RPMI7951 (cell line): ENCODE measurements around the gene PDGFC. TPM values are rescaled to one million over a fixed set of nuclear protein-coding genes. Genes with fewer than 3 reads are reported as not detected.

Source experiments
- DNase-seq: peaks from one replicate; pipeline ENCODE4 v3.0.0-alpha.2; 2012; ENCODE audit warnings: low read depth
- total RNA-seq: library from RNA; depleted of rRNA; stranded (reverse); fragments of >200 nt; shearing (Covaris generic); gene quantifications from 2 replicates; pipeline ENCODE4 v1.2.3, GENCODE V29; 2014

PDGFC gene
- total RNA-seq, 1 experiment from 2014 or later: 58.9 TPM

- DNase-seq: no peak
Observed at GRCh38 chr4:156782491-156782890, 189.1 kb downstream of the PDGFC start.

DNA sequence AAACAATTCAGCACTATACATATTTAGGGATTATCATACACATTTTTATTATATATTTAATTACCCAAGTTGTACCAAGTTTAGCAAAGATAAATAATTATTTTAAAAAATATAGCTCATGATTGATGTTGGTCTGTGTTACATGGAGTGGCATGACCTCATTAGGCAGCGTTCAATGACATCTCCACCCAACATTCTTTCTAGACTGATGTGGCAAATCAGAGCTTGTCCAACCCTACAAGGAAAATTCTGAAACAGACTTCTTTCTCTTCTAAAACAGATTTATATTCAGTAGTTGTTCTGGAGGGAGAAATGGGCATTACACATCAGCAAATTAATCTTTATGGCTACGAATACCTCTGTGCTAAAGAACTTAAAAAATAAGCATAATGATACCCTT is 189.7 kb downstream of the PDGFC start:
- peak; percentile 70 for DNase-seq

GRCh38 chr4:156779774-156780173 is 191.8 kb downstream of the PDGFC start:
- DNase-seq: peak; percentile 90

DNA sequence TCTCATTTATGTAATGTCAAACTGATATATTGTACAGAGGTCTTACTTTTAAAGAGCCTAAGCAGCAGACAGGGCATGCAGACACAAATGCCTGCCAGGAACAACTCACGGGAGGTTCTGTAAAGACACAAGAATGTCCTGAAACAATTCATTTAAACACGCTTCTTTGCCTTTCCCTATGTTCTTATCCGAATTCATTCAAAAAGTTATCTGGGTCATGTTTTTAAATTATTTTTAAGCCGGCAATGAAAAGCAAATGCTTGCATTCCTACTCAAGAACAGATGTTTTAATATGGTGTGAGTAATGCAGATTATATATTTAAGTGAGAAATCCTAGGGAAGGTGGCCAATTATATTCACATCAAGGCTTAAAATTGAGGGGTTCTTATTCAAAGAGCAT is 192.6 kb downstream of the PDGFC start:
- peak; percentile 28 for DNase-seq

GRCh38 chr4:156778606-156779005 is 193.0 kb downstream of the PDGFC start:
- peak; percentile 46 for DNase-seq

GRCh38 chr4:156778093-156778492 is 193.5 kb downstream of the PDGFC start:
- DNase-seq: peak; percentile 20

- no peak for DNase-seq
Observed at GRCh38 chr4:156775813-156776212, 195.8 kb downstream of the PDGFC start.

DNA sequence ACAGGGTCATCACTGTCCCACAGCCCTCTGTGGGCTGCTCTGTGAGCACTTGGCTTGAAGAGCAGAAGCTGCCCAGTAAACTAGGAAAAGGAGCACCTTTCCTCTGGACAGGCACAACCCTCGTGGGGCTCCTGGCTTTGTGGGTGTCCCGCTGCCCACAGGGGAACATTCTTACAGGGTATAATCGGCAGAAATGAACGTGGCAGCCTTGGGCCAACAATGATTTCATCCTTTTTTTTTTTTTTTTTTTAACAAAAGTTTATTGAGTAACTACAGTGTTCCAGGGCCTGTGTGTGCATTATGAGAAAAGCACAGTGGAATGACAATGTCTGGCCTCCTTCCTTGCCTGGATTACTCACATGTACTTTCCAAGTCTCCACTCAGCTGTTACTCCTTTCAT is 197.2 kb downstream of the PDGFC start:
- peak; percentile 81 for DNase-seq

DNA sequence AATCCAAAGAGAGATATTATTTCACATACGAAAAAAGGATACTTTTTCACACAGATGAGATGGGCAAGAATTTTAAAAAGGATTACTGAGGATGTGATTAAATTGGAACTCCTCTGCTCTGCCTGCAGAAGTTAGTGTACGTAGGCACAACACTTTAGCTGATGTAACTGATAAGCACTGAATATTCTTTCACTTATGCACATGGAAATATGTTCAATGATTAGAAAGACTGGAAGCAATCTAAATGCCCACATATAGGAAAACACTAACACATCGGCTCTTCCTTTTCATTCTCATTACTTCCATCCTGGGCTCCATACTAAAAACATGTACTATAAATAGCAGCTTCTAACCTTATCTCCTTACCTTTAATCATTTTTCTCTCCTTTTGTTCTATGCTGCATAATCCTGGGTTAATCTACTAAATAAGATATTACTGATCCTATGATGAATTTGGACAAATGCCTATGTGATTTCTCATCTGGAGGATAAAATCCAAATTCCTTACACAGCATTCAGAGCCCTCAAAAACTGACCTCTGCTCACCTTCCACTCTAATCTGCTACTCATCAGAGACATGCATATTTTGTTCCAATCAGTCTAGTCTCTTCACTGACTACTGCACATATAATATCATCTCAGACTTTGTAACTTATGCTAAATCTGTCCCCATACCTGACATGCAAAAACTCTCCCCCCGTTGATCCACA is 197.8 kb downstream of the PDGFC start:
- peak; percentile 63 for DNase-seq

DNA sequence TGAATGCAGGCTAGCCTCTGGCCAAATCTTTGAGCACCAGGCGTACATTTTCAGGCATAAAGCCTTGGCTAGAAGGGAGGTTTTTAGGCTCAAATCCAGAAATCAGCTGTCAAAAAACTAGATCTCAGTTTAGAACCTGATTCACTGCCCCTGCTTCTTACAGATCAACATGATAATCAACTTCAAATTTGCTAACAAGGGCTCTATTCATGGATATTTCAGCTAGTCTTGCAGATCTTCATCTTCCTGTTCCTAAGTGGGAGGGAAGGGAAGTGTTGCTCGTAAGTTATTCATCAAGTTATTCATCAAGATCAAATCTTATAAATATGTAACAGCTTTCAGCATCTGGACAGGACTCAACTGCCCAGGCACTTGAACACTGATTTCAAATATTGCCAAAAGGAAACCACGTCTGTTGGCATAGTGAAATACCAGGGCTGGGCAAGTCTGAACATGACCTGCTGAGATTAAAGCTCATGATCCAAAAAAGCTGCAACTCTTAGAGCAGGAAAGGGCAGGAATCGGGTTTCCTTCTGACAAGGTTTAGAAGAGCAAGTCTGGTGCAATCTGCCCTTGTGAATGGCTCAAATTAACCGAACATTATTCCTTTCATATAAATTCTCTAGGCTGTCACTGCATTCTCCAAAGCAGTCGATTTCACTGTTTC is 200.3 kb downstream of the PDGFC start:
- peak; percentile 72 for DNase-seq

- no peak for DNase-seq
Observed at GRCh38 chr4:156770140-156770539, 201.5 kb downstream of the PDGFC start.

- DNase-seq: no peak
Observed at GRCh38 chr4:156767911-156768415, 203.6 kb downstream of the PDGFC start.

DNA sequence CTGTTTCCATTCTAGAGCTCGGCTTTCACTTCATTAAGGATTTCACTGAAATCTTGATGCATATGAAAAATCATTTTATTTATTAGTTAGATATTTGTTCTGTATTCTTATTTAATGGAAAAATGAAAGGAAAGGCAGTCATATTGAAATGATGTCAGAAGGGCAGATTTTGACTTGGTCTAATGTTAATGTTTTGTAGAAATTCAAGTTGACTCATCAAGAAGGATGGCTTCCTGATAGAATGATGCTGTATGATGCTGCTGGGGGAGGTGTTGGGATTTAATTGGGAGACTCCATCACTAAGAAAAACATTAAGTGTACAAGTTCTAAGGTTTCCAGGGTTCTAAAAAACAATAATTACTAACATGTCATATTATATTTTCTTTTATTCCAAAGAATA is 204.8 kb downstream of the PDGFC start:
- peak; percentile 48 for DNase-seq

- peak; percentile 20 for DNase-seq
Observed at GRCh38 chr4:156765277-156765676, 206.3 kb downstream of the PDGFC start.

DNA sequence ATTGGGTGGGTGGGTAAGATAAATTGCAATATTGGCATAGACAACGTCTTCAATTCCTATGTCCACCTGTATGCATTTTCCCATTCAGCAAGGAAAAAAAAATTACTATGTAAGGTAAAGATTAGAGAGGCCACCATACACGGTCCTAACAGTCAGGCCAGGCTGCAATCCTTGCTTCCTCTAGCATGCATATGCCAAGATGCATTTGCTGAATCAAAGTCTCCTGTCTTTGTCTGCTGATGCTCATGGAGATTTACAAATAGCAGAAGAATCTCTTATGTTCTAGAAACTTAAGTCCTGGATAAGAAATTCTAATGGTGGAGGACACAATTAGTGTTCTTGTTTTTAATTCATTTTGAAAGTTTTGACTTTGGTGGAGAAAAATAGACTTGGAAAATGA is 206.8 kb downstream of the PDGFC start:
- no peak for DNase-seq

GRCh38 chr4:156764145-156764544 is 207.5 kb downstream of the PDGFC start:
- DNase-seq: peak; percentile 36

- DNase-seq: peak; percentile 50
Observed at GRCh38 chr4:156763511-156763910, 208.1 kb downstream of the PDGFC start.

GRCh38 chr4:156762851-156763250 is 208.7 kb downstream of the PDGFC start:
- DNase-seq: no peak

DNA sequence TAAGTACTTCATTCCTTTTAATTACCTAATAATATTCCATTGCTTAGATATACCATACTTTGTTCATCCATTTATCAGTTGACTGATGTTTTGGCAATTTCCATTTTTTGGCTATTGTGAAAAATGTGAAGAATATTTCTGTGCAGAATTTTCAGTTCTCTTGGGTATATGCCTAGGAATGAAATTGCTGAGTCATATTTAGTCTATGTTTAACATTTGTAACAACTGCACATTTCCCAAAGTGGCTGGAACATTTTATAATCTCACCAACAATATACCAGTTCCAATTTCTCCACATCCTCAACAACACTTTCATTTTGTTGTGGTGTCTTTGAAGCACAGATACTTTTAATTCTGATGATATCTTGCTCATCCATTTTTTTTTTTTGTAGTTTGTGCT is 215.5 kb downstream of the PDGFC start:
- no peak for DNase-seq

- DNase-seq: no peak
Observed at GRCh38 chr4:156754832-156755570, 216.6 kb downstream of the PDGFC start.

DNA sequence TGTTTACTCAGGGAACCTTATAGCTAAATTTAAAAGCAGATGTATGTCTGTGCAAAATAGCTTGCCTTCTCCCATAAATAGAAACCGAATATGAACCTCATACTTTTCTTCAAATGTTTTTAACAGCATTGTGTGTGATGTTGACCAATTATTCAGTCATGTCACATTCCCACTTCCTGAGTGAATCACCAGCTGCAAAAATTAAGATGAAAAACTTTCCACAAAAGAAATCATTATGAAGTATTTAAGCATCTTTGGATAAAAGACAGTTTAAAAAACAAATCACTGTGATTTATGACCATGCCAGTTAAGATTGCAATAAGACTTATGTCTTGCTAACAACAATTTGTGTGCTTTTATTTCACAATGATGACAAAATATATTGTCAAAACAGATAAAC is 220.1 kb downstream of the PDGFC start:
- peak; percentile 69 for DNase-seq
